ENCODE measurements around the gene IGF1R. TPM values are rescaled to one million over a fixed set of nuclear protein-coding genes. Genes with fewer than 3 reads are reported as not detected.

Gene IGF1R
- total RNA-seq, 5 donors from 2014 or later (not counting 1 experiment from before 2014, with no cell fraction given), result 40.3 to 97.2 (median 79.4) TPM

- peak overlapping the region in 2 of 3 donors; percentile 28 to 33 for H3K4me3 Mint-ChIP-seq
- ATAC-seq (replicated peaks in 1 of 4), result peak in 1 of 4 experiments; percentile 40
- H3K27me3 Mint-ChIP-seq, result no peaks in the 10 kb centered on the region
- peaks cover 0 to 2% of the 10 kb centered on the region in 2 experiments for H3K27me3 ChIP-seq (replicated peaks in 1 of 2; ENCODE audit: control insufficient read depth in 2 of 2, extremely low read depth in 1 of 2, insufficient read depth in 2 of 2, low read length in 1 of 2)
- peak overlapping the region; percentile 66 to 83 for H3K27ac Mint-ChIP-seq
- no peaks in the 10 kb centered on the region for H3K9me3 ChIP-seq
- DNase-seq, result peak in 1 of 35 experiments; percentile 6
- 11% methylated on average over 6 of the region's 6 CpGs for WGBS (ENCODE audit: insufficient coverage)
- POLR2A ChIA-PET, result interaction anchor here in 1 of 2 donors (0.5 kb wide), 1 partner anchor 432 kb away, joined by 11 read pairs; no protein-coding TSS in a partner anchor
- peaks cover 0 to 22% of the 10 kb centered on the region in 2 experiments for H3K4me1 ChIP-seq (ENCODE audit: control insufficient read depth in 1 of 2, extremely low read depth in 1 of 2, insufficient read depth in 2 of 2, low read length in 2 of 2)
- no peaks in the 10 kb centered on the region for H3K9me3 Mint-ChIP-seq
- peaks cover 20 to 27% (median 23%) of the 10 kb centered on the region in 3 donors for H3K4me1 Mint-ChIP-seq
- peaks cover 32% of the 10 kb centered on the region for H3K36me3 Mint-ChIP-seq
- peaks cover 12 to 30% of the 10 kb centered on the region in 2 donors for H3K36me3 ChIP-seq (ENCODE audit: control insufficient read depth in 2 of 2, extremely low read depth in 1 of 2, insufficient read depth in 1 of 2, low read length in 1 of 2)
- peak overlapping the region; percentile 14 for H3K27ac ChIP-seq (ENCODE audit: low read length)
- H3K4me3 ChIP-seq (ENCODE audit: control insufficient read depth in 1 of 2, extremely low read depth in 1 of 2, low read length in 1 of 2), result no peak overlapping the region
- CTCF ChIA-PET, result interaction anchor here in 1 of 2 donors (0.6 kb wide), 1 partner anchor 27 kb away, joined by 3 read pairs; no protein-coding TSS in a partner anchor
Measured at GRCh38 chr15:98952381-98952803, 304.1 kb downstream of the IGF1R start.

GRCh38 chr15:98953000-98953787, 304.9 kb downstream of the IGF1R start:
- H3K4me1 Mint-ChIP-seq, result peaks cover 20 to 27% (median 23%) of the 10 kb centered on the region in 3 donors
- POLR2A ChIA-PET, result no interaction called here
- no peaks in the 10 kb centered on the region for H3K9me3 Mint-ChIP-seq
- Histone ChIP-seq H3K36me3 (ENCODE audit: control insufficient read depth in 2 of 2, extremely low read depth in 1 of 2, insufficient read depth in 1 of 2, low read length in 1 of 2) (peaks cover 14 to 29% of the 10 kb centered on the region in 2 donors), H3K27ac (ENCODE audit: low read length) (no peak overlapping the region), H3K9me3 (no peaks in the 10 kb centered on the region), H3K4me3 (ENCODE audit: control insufficient read depth in 1 of 2, extremely low read depth in 1 of 2, low read length in 1 of 2) (no peak overlapping the region), H3K4me1 (ENCODE audit: control insufficient read depth in 1 of 2, extremely low read depth in 1 of 2, insufficient read depth in 2 of 2, low read length in 2 of 2) (peaks cover 0 to 22% of the 10 kb centered on the region in 2 experiments), H3K27me3 (replicated peaks in 1 of 2; ENCODE audit: control insufficient read depth in 2 of 2, extremely low read depth in 1 of 2, insufficient read depth in 2 of 2, low read length in 1 of 2) (peaks cover 0 to 2% of the 10 kb centered on the region in 2 experiments)
- DNase-seq (peak in 3 of 35 experiments; percentile 1 to 16 (median 13)), ATAC-seq (replicated peaks in 1 of 4) (peak in 1 of 4 experiments; percentile 23)
- peaks cover 40% of the 10 kb centered on the region for H3K36me3 Mint-ChIP-seq
- H3K27me3 Mint-ChIP-seq, result no peaks in the 10 kb centered on the region
- WGBS (ENCODE audit: insufficient coverage), result 49% methylated on average over 14 of the region's 19 CpGs
- peak overlapping the region in 1 of 2 donors; percentile 83 for H3K27ac Mint-ChIP-seq
- CTCF ChIA-PET, result interaction anchor here in 1 of 2 donors (0.6 kb wide), 1 partner anchor 28 kb away, joined by 3 read pairs; no protein-coding TSS in a partner anchor
- peak overlapping the region in 1 of 3 donors; percentile 33 for H3K4me3 Mint-ChIP-seq

DNA sequence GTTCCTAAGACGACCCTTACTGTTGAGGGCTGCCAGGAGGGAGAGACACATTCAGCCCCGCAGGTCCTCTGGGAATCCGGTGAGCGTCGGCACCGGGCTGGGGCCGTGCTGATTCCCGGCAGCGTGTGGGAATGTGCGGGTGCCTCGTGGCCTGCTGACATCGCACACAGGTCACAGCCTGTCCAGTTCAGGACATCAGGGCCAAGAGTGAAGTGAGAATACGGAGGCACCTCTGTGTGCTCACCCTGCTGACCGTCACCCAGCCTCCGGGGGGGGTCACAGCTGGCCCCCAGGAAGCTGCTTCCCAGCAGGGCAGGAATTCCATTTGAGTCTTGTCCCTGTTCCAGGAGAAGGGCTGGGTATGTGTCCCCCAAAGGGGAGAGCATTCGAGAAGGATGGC, 305.6 kb downstream of the IGF1R start:
- Mint-ChIP-seq H3K4me1 (peaks cover 20 to 31% (median 23%) of the 10 kb centered on the region in 3 donors), H3K27ac (no peak overlapping the region), H3K9me3 (no peaks in the 10 kb centered on the region), H3K36me3 (peaks cover 43% of the 10 kb centered on the region), H3K27me3 (no peaks in the 10 kb centered on the region), H3K4me3 (no peak overlapping the region)
- 91% methylated on average over 13 of the region's 16 CpGs for WGBS (ENCODE audit: insufficient coverage)
- no peaks in the 10 kb centered on the region for H3K9me3 ChIP-seq
- ChIA-PET CTCF (no interaction called here), POLR2A (no interaction called here)
- DNase-seq (no peak), ATAC-seq (replicated peaks in 1 of 4) (no peak)
- peaks cover 0 to 2% of the 10 kb centered on the region in 2 experiments for H3K27me3 ChIP-seq (replicated peaks in 1 of 2; ENCODE audit: control insufficient read depth in 2 of 2, extremely low read depth in 1 of 2, insufficient read depth in 2 of 2, low read length in 1 of 2)
- peaks cover 14 to 22% of the 10 kb centered on the region in 2 donors for H3K36me3 ChIP-seq (ENCODE audit: control insufficient read depth in 2 of 2, extremely low read depth in 1 of 2, insufficient read depth in 1 of 2, low read length in 1 of 2)
- peaks cover 0 to 22% of the 10 kb centered on the region in 2 experiments for H3K4me1 ChIP-seq (ENCODE audit: control insufficient read depth in 1 of 2, extremely low read depth in 1 of 2, insufficient read depth in 2 of 2, low read length in 2 of 2)
- no peak overlapping the region for H3K4me3 ChIP-seq (ENCODE audit: control insufficient read depth in 1 of 2, extremely low read depth in 1 of 2, low read length in 1 of 2)
- H3K27ac ChIP-seq (ENCODE audit: low read length), result no peak overlapping the region

- H3K27me3 ChIP-seq (replicated peaks in 1 of 2; ENCODE audit: control insufficient read depth in 2 of 2, extremely low read depth in 1 of 2, insufficient read depth in 2 of 2, low read length in 1 of 2), result peaks cover 0 to 2% of the 10 kb centered on the region in 2 experiments
- no peak overlapping the region for H3K27ac ChIP-seq (ENCODE audit: low read length)
- no peaks in the 10 kb centered on the region for H3K9me3 Mint-ChIP-seq
- H3K9me3 ChIP-seq, result no peaks in the 10 kb centered on the region
- H3K36me3 Mint-ChIP-seq, result peaks cover 44% of the 10 kb centered on the region
- ChIA-PET POLR2A (no interaction called here), CTCF (no interaction called here)
- no peak overlapping the region for H3K4me3 ChIP-seq (ENCODE audit: control insufficient read depth in 1 of 2, extremely low read depth in 1 of 2, low read length in 1 of 2)
- peaks cover 20 to 31% (median 23%) of the 10 kb centered on the region in 3 donors for H3K4me1 Mint-ChIP-seq
- WGBS (ENCODE audit: insufficient coverage), result 80% methylated on average over 3 of the region's 5 CpGs
- ATAC-seq (replicated peaks in 1 of 4), result no peak
- no peak overlapping the region for H3K4me3 Mint-ChIP-seq
- H3K36me3 ChIP-seq (ENCODE audit: control insufficient read depth in 2 of 2, extremely low read depth in 1 of 2, insufficient read depth in 1 of 2, low read length in 1 of 2), result peaks cover 17 to 21% of the 10 kb centered on the region in 2 donors
- DNase-seq, result no peak
- H3K27me3 Mint-ChIP-seq, result no peaks in the 10 kb centered on the region
- no peak overlapping the region for H3K27ac Mint-ChIP-seq
- H3K4me1 ChIP-seq (ENCODE audit: control insufficient read depth in 1 of 2, extremely low read depth in 1 of 2, insufficient read depth in 2 of 2, low read length in 2 of 2), result peaks cover 0 to 22% of the 10 kb centered on the region in 2 experiments
Measured at GRCh38 chr15:98954411-98954810, 306.1 kb downstream of the IGF1R start.

DNA sequence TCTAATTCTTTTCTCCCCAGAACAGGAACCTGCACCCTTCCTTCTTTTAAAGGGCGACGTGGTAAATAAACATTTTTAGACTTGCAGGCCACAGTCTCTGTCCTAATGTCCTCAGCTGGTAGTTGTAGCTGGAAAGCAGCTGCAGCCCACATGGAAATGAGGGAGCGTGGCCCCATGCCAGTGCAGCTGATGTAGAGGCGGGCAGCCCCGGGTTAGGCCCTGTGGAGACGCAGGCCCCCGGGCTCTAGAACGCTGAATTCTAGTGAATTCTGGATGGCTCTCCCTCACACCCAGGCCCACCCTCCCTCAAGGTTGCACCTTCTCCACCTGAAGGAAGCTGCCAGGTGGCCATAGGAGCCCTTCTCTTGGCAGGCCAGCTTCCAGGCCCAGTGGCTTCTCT, 307.0 kb downstream of the IGF1R start:
- H3K36me3 Mint-ChIP-seq, result peaks cover 49% of the 10 kb centered on the region
- no peak overlapping the region for H3K4me3 Mint-ChIP-seq
- no peak for ATAC-seq (replicated peaks in 1 of 4)
- no peak for DNase-seq
- POLR2A ChIA-PET, result no interaction called here
- no peaks in the 10 kb centered on the region for H3K9me3 Mint-ChIP-seq
- H3K27ac Mint-ChIP-seq, result no peak overlapping the region
- no peaks in the 10 kb centered on the region for H3K27me3 Mint-ChIP-seq
- CTCF ChIA-PET, result no interaction called here
- Histone ChIP-seq H3K9me3 (no peaks in the 10 kb centered on the region), H3K4me1 (ENCODE audit: control insufficient read depth in 1 of 2, extremely low read depth in 1 of 2, insufficient read depth in 2 of 2, low read length in 2 of 2) (peaks cover 0 to 22% of the 10 kb centered on the region in 2 experiments), H3K36me3 (ENCODE audit: control insufficient read depth in 2 of 2, extremely low read depth in 1 of 2, insufficient read depth in 1 of 2, low read length in 1 of 2) (peaks cover 17 to 21% of the 10 kb centered on the region in 2 donors), H3K27me3 (replicated peaks in 1 of 2; ENCODE audit: control insufficient read depth in 2 of 2, extremely low read depth in 1 of 2, insufficient read depth in 2 of 2, low read length in 1 of 2) (peaks cover 0 to 2% of the 10 kb centered on the region in 2 experiments), H3K27ac (ENCODE audit: low read length) (no peak overlapping the region), H3K4me3 (ENCODE audit: control insufficient read depth in 1 of 2, extremely low read depth in 1 of 2, low read length in 1 of 2) (no peak overlapping the region)
- 98% methylated on average over 6 of the region's 8 CpGs for WGBS (ENCODE audit: insufficient coverage)
- H3K4me1 Mint-ChIP-seq, result peaks cover 20 to 31% (median 23%) of the 10 kb centered on the region in 3 donors

DNA sequence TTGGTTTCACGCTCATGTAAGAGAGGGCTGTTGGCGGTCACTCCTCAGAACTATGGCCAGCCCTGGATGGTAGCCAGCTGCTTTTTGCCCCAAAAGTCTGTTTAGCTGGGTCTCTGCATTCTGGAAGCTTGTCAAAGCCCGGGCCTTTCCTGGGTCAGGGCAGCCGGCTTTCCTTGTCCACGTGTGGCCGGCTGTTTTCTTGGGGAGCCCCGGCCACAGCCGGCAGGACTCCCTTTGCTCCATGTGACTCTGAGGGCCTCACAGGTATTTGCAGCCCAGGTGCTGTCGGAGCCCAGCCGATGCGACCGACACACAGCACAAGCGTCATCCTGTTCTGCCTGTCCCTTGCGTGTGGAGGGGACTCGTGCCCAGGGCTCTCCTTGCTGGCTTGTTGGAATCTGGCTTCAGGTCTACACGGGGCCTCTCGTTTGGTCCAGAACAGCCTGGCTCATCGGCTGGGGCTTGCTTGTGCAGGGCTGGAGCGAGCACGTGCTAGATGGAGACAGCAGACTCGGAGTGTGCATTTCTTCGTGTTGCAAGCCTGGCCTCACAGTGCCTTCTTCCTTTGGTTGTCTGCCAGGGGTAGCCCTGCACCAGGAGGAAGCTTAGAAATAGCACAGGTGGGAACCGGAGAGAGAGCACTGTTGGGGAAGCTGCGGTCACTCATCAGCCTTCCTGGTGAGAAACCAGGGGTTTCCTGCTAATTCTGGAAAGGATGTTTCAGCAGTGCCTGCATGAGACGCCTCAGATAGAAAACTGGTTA, 307.8 kb downstream of the IGF1R start:
- Histone ChIP-seq H3K27ac (ENCODE audit: low read length) (no peak overlapping the region), H3K4me3 (ENCODE audit: control insufficient read depth in 1 of 2, extremely low read depth in 1 of 2, low read length in 1 of 2) (no peak overlapping the region), H3K36me3 (ENCODE audit: control insufficient read depth in 2 of 2, extremely low read depth in 1 of 2, insufficient read depth in 1 of 2, low read length in 1 of 2) (peaks cover 20 to 21% of the 10 kb centered on the region in 2 donors), H3K27me3 (replicated peaks in 1 of 2; ENCODE audit: control insufficient read depth in 2 of 2, extremely low read depth in 1 of 2, insufficient read depth in 2 of 2, low read length in 1 of 2) (peaks cover 0 to 2% of the 10 kb centered on the region in 2 experiments), H3K4me1 (ENCODE audit: control insufficient read depth in 1 of 2, extremely low read depth in 1 of 2, insufficient read depth in 2 of 2, low read length in 2 of 2) (peaks cover 0 to 22% of the 10 kb centered on the region in 2 experiments), H3K9me3 (no peaks in the 10 kb centered on the region)
- Mint-ChIP-seq H3K27me3 (no peaks in the 10 kb centered on the region), H3K4me1 (peaks cover 17 to 24% (median 20%) of the 10 kb centered on the region in 3 donors), H3K27ac (no peak overlapping the region), H3K4me3 (no peak overlapping the region), H3K36me3 (peaks cover 47% of the 10 kb centered on the region), H3K9me3 (peaks cover 1 to 3% (median 2%) of the 10 kb centered on the region in 3 donors)
- no peak for DNase-seq
- no peak for ATAC-seq (replicated peaks in 1 of 4)
- 77% methylated on average over 25 of the region's 25 CpGs for WGBS (ENCODE audit: insufficient coverage)
- CTCF ChIA-PET, result interaction anchor here in 1 of 2 donors (0.6 kb wide), 1 partner anchor 306 kb away, joined by 3 read pairs; no protein-coding TSS in a partner anchor
- POLR2A ChIA-PET, result no interaction called here
